GM18520 (cell line): ENCODE results near the gene CCDC124.
"Not testable (repeated sequence)": the region's sequence is repeated elsewhere in the genome, so short reads cannot be mapped to it uniquely, and the experiment has no call there.

Experiments
- ATAC-seq: cut with Tn5 transposase; IDR thresholded peaks from one replicate; pipeline ENCODE4 v1.9.1; 2021; ENCODE audit not compliant: unreplicated experiment

Gene CCDC124

GRCh38 chr19:17981611-17982010 is 48.8 kb downstream of the CCDC124 start:
- no peak for ATAC-seq

GRCh38 chr19:17982430-17982829 is 49.6 kb downstream of the CCDC124 start:
- ATAC-seq = no peak

- ATAC-seq = no peak
These were observed 52.4 kb downstream of the CCDC124 start for GRCh38 chr19:17985037-17985818.

- not testable (repeated sequence) for ATAC-seq
These were observed 53.8 kb downstream of the CCDC124 start for GRCh38 chr19:17986569-17986968.

- ATAC-seq = no peak
These were observed 55.3 kb downstream of the CCDC124 start for GRCh38 chr19:17988161-17988560.

- ATAC-seq = no peak
These were observed 56.7 kb downstream of the CCDC124 start for GRCh38 chr19:17989425-17990094.

GRCh38 chr19:17993076-17993813 is 60.4 kb downstream of the CCDC124 start:
- no peak for ATAC-seq
